ENCODE results near the gene PRKCH. TPM values are rescaled to one million over a fixed set of nuclear protein-coding genes. Genes with fewer than 3 reads are reported as not detected.

The PRKCH gene
- total RNA-seq, 6 experiments from 2014 or later = 5.0 to 12.1 (median 8.8) TPM

- Histone ChIP-seq H3K36me3 (no peaks in the 10 kb centered on the region), H3K4me3 (peak overlapping the region in 2 of 3 donors; percentile 41 to 45), H3K27me3 (no peaks in the 10 kb centered on the region), H3K4me1 (peaks cover 0 to 11% (median 3%) of the 10 kb centered on the region in 4 donors), H3K9me3 (no peaks in the 10 kb centered on the region), H3K27ac (peak overlapping the region in 2 of 3 donors; percentile 32 to 48)
- TF ChIP-seq, protein P1, sequence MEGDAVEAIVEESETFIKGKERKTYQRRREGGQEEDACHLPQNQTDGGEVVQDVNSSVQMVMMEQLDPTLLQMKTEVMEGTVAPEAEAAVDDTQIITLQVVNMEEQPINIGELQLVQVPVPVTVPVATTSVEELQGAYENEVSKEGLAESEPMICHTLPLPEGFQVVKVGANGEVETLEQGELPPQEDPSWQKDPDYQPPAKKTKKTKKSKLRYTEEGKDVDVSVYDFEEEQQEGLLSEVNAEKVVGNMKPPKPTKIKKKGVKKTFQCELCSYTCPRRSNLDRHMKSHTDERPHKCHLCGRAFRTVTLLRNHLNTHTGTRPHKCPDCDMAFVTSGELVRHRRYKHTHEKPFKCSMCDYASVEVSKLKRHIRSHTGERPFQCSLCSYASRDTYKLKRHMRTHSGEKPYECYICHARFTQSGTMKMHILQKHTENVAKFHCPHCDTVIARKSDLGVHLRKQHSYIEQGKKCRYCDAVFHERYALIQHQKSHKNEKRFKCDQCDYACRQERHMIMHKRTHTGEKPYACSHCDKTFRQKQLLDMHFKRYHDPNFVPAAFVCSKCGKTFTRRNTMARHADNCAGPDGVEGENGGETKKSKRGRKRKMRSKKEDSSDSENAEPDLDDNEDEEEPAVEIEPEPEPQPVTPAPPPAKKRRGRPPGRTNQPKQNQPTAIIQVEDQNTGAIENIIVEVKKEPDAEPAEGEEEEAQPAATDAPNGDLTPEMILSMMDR (IDR thresholded peaks at IDR 0.05) = peak in 3 of 4 donors; percentile 6 to 27 (median 27)
- TF ChIP-seq POLR2A (IDR thresholded peaks at IDR 0.05) = peak; percentile 40
- peak; percentile 80 to 92 (median 90) for ATAC-seq
- peak; percentile 77 to 80 (median 80) for DNase-seq
- 4% methylated on average over 4 of the region's 34 CpGs for WGBS (ENCODE audit: insufficient coverage, low coverage, low lambda C conversion rate, missing lambda C conversion rate)
- intact Hi-C loops (cut with DNase I) = no loop called here
These were observed 247.2 kb downstream of the PRKCH start for GRCh38 chr14:61568572-61569011.

DNA sequence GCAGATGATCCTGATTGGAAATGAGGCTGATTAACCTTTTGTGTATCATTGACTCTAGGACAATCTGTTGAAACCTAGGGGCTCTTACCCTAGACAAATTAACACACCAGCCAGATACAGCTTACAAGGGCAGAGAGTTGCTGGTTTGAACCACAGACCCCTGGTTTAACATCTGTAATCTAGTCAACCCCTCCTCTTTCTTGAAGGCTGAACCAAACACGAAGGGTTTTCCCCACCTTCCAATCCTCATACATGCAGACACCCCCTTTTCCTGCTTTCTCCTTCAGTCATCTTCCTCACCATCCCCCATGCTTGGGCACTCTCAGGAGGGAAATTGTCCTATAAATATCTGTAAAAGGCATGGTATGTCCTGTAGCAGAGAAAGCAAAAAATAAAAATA lies 247.9 kb downstream of the PRKCH start:
- intact Hi-C loops (cut with DNase I) = no loop called here
- no peaks in the 10 kb centered on the region for H3K27me3 ChIP-seq
- no peak for ATAC-seq
- peak overlapping the region in 2 of 3 donors; percentile 32 to 48 for H3K27ac ChIP-seq
- no peak overlapping the region for H3K4me3 ChIP-seq
- no peak for DNase-seq
- peaks cover 0 to 11% (median 3%) of the 10 kb centered on the region in 4 donors for H3K4me1 ChIP-seq
- 70% methylated on average over 1 of the region's 1 CpG for WGBS (ENCODE audit: insufficient coverage, low coverage, low lambda C conversion rate, missing lambda C conversion rate)
- no peaks in the 10 kb centered on the region for H3K9me3 ChIP-seq
- no peak for TF ChIP-seq POLR2A (IDR thresholded peaks at IDR 0.05)
- TF ChIP-seq, protein P1 (IDR thresholded peaks at IDR 0.05) = no peak
- H3K36me3 ChIP-seq = no peaks in the 10 kb centered on the region

DNA sequence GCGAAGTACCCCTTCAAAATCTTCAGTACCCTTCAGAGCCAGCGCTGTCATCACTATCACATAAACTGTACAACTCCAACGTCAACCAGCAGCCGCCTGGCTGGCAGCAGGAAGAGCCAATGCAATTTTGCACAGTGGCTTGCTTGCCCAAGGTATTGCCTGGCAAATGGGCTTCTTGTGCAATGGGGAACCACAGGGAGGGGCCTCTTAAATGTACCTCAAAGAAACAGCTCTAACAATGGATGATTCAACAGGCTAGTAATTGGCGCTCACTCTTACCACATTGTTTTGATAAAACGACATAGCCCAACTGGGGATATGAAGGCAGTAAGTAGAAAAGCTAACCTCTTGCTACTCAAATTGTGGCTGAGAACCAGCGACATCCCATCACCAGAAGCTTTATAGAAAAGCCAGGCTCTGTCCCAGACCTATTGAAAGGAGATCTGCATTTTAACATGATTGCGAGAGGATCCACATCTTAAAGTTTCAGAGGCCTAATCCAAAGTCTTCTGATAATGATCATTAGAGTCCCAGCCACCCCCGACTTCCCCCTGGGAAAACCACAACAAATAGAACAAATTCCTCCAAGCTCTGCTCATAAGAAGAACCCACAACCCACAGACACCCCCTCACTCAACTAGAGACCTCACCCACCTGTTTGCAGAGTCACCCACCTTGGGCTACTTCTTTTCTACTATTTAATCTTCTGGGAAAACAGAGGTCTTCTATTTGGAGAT lies 248.6 kb downstream of the PRKCH start:
- intact Hi-C loops (cut with DNase I) = no loop called here
- H3K4me3 ChIP-seq = no peak overlapping the region
- no peaks in the 10 kb centered on the region for H3K9me3 ChIP-seq
- H3K4me1 ChIP-seq = peaks cover 0 to 11% (median 3%) of the 10 kb centered on the region in 4 donors
- WGBS (ENCODE audit: insufficient coverage, low coverage, low lambda C conversion rate, missing lambda C conversion rate) = 73% methylated on average over 2 of the region's 9 CpGs
- TF ChIP-seq, protein P1 (IDR thresholded peaks at IDR 0.05) = no peak
- TF ChIP-seq POLR2A (IDR thresholded peaks at IDR 0.05) = no peak
- no peaks in the 10 kb centered on the region for H3K36me3 ChIP-seq
- H3K27me3 ChIP-seq = no peaks in the 10 kb centered on the region
- ATAC-seq = peak; percentile 7 to 11 (median 9)
- DNase-seq = peak in 1 of 3 donors; percentile 51
- H3K27ac ChIP-seq = peak overlapping the region in 2 of 3 donors; percentile 3 to 32

- H3K27me3 ChIP-seq = no peaks in the 10 kb centered on the region
- no peaks in the 10 kb centered on the region for H3K9me3 ChIP-seq
- no peak overlapping the region for H3K4me3 ChIP-seq
- WGBS (ENCODE audit: insufficient coverage, low coverage, low lambda C conversion rate, missing lambda C conversion rate) = 53% methylated on average over 6 of the region's 6 CpGs
- H3K4me1 ChIP-seq = peaks cover 0 to 11% (median 3%) of the 10 kb centered on the region in 4 donors
- intact Hi-C loops (cut with DNase I) = no loop called here
- DNase-seq (peak in 1 of 3 donors; percentile 40), ATAC-seq (peak in 1 of 4 donors; percentile 8)
- no peak overlapping the region for H3K27ac ChIP-seq
- H3K36me3 ChIP-seq = no peaks in the 10 kb centered on the region
- no peak for TF ChIP-seq POLR2A (IDR thresholded peaks at IDR 0.05)
- TF ChIP-seq, protein P1 (IDR thresholded peaks at IDR 0.05) = no peak
These were observed 249.3 kb downstream of the PRKCH start for GRCh38 chr14:61570549-61571290.
